K562 (cell line): ENCODE measurements around the gene TMEM163. TPM values are rescaled to one million over a fixed set of nuclear protein-coding genes. Genes with fewer than 3 reads are reported as not detected.

ENCODE experiments used
- ATAC-seq: fragments of 200-7000 bp; cut with Tn5 transposase; 3 replicates; pipeline ENCODE4 v1.9.1; 2020; ENCODE audit warnings: moderate library complexity
- BruUV-seq: library from RNA; stranded (reverse); fragments of 400-500 nt; replicated peaks from 2 replicates; lab custom pipeline; 2021; lab: Mats Ljungman, UMichigan
- CTCF ChIA-PET: fragments of 300-600 bp; formaldehyde crosslinking; extraction: SDS; loops from one replicate; lab custom pipeline; 2021; ENCODE audit warnings: low intra/inter-chr PET ratio; lab: Yijun Ruan, JAX
- POLR2A ChIA-PET: fragments of 300-600, 350-650 bp; sonication (Branson Sonifier 250); formaldehyde crosslinking; extraction: SDS; loops from one replicate; lab custom pipeline; 2021; ENCODE audit warnings: antibody characterized with exemption, inconsistent platforms; lab: Yijun Ruan, JAX
- DNase-seq, 4 experiments: peaks; one replicate each; pipeline versions ENCODE4 v3.0.0 to v3.0.0-alpha.2; 2011 to 2018; ENCODE audit warnings: low spot score in 3 of 4, mixed read lengths in 3 of 4; ENCODE audit errors: extremely low read depth in 1 of 4
- FAIRE-seq: peaks from 2 replicates; lab custom pipeline; 2011; peaks lifted over from hg19 to GRCh38; lab: Jason Lieb, UNC
- H2AFZ ChIP-seq: 2 replicates; pipeline ENCODE4 v1.6.0; 2011; ENCODE audit warnings: low read depth, low read length, control low read depth, inconsistent platforms
- H3K27ac ChIP-seq: fragments of 200-600 bp; 3 replicates; pipeline ENCODE4 v1.8.0; 2011; ENCODE audit warnings: low read depth, mild to moderate bottlenecking, control low read depth, inconsistent platforms, low read length, moderate library complexity, mixed read lengths; ENCODE audit errors: extremely low read depth
- H3K27me3 ChIP-seq, 2 experiments: fragments of 300-600 bp in 1 of 2; 2 replicates in 1 of 2; 3 replicates in 1 of 2; pipeline versions ENCODE4 v1.6.0 to v1.8.0; 2011; ENCODE audit warnings: inconsistent platforms in 2 of 2, low read length in 2 of 2, mild to moderate bottlenecking in 1 of 2, mixed read lengths in 1 of 2, moderate library complexity in 1 of 2; ENCODE audit not compliant: control insufficient read depth in 2 of 2, insufficient read depth in 2 of 2
- H3K36me3 ChIP-seq: fragments of 300-600 bp; 3 replicates; pipeline ENCODE4 v1.8.0; 2011; ENCODE audit warnings: mild to moderate bottlenecking, low read length, inconsistent platforms; ENCODE audit not compliant: control insufficient read depth, insufficient read depth
- H3K4me1 ChIP-seq, 2 experiments: fragments of 200-600 bp in 1 of 2; replicated peaks in 1 of 2; 2 replicates in 1 of 2; 3 replicates in 1 of 2; pipeline versions ENCODE4 v1.5.1 to v1.8.0; 2011; ENCODE audit warnings: inconsistent platforms in 2 of 2, low read length in 2 of 2, mild to moderate bottlenecking in 1 of 2, mixed read lengths in 1 of 2, moderate library complexity in 1 of 2; ENCODE audit not compliant: control insufficient read depth in 2 of 2, insufficient read depth in 2 of 2
- H3K4me2 ChIP-seq: 2 replicates; pipeline ENCODE4 v1.6.1; 2011; ENCODE audit warnings: low read length, control low read depth, inconsistent platforms, mixed read lengths; ENCODE audit not compliant: insufficient read depth
- H3K4me3 ChIP-seq: fragments of 200-600 bp; sonication (generic), shearing (Covaris generic); 2 replicates; pipeline ENCODE4 v1.5.1; 2016; ENCODE audit warnings: control low read depth, inconsistent platforms
- H3K79me2 ChIP-seq: fragments of 200-600 bp; 3 replicates; pipeline ENCODE4 v1.8.0; 2011; ENCODE audit warnings: low read length, inconsistent platforms; ENCODE audit not compliant: control insufficient read depth, insufficient read depth
- H3K9ac ChIP-seq, 2 experiments: 2 replicates each; pipeline versions ENCODE4 v1.6.0 to v1.6.1; 2011; ENCODE audit warnings: low read depth in 2 of 2, low read length in 2 of 2, control low read depth in 1 of 2, inconsistent platforms in 1 of 2, mild to moderate bottlenecking in 1 of 2, mixed read lengths in 1 of 2; ENCODE audit not compliant: insufficient read depth in 1 of 2
- H3K9me1 ChIP-seq: one replicate; pipeline ENCODE4 v1.6.0; 2011; ENCODE audit warnings: inconsistent platforms, mild to moderate bottlenecking, low read length, moderate library complexity; ENCODE audit not compliant: control insufficient read depth, insufficient read depth
- H3K9me3 ChIP-seq: replicated peaks from 2 replicates; pipeline ENCODE4 v1.5.1; 2011; ENCODE audit warnings: low read depth, low read length, inconsistent platforms; ENCODE audit not compliant: control insufficient read depth, insufficient read depth
- H4K20me1 ChIP-seq: replicated peaks from 2 replicates; pipeline ENCODE4 v1.6.1; 2011; ENCODE audit warnings: low read length, inconsistent platforms, mixed read lengths; ENCODE audit not compliant: control insufficient read depth, insufficient read depth
- ELF1 ChIP-seq: fragments of 200-800 bp; sonication (Bioruptor generic); IDR thresholded peaks from 2 replicates; pipeline ENCODE4 v1.6.1; 2016; ENCODE audit warnings: missing genetic modification characterization, missing compliant biosample characterization
- ESRRA ChIP-seq: fragments of 450-650 bp; IDR thresholded peaks from 2 replicates; pipeline ENCODE4 v1.6.1; 2014; ENCODE audit warnings: low read depth, mild to moderate bottlenecking, moderate library complexity, borderline replicate concordance
- ETV1 ChIP-seq: fragments of 450-650 bp; conservative IDR thresholded peaks from 2 replicates; pipeline ENCODE4 v1.6.1; 2016; ENCODE audit warnings: missing genetic modification characterization, control low read depth, low read depth, missing compliant biosample characterization
- FOXA1 ChIP-seq: fragments of 450-650 bp; IDR thresholded peaks from 2 replicates; pipeline ENCODE4 v1.6.1; 2016; ENCODE audit warnings: mild to moderate bottlenecking, borderline replicate concordance
- FOXP1 ChIP-seq: sonication (generic); formaldehyde crosslinking; IDR thresholded peaks from 2 replicates; pipeline ENCODE4 v1.8.0; 2022; ENCODE audit warnings: mild to moderate bottlenecking, missing genetic modification reagents
- HLTF ChIP-seq: fragments of 450-650 bp; IDR thresholded peaks from 2 replicates; pipeline ENCODE4 v1.6.1; 2016
- NONO ChIP-seq, 2 experiments: fragments of 200-400 bp in 1 of 2; fragments of 450-650 bp in 1 of 2; formaldehyde crosslinking in 1 of 2; IDR thresholded peaks; 2 replicates each; pipeline ENCODE4 v1.6.1; 2017; ENCODE audit warnings: low read depth in 2 of 2, mild to moderate bottlenecking in 2 of 2, moderate library complexity in 2 of 2, low read length in 1 of 2
- POLR3G ChIP-seq: IDR thresholded peaks from 2 replicates; pipeline ENCODE4 v1.6.1; 2011; ENCODE audit not compliant: insufficient read length, insufficient replicate concordance; ENCODE audit errors: extremely low read depth
- SP1 ChIP-seq: sonication (generic); formaldehyde crosslinking; IDR thresholded peaks from 2 replicates; pipeline ENCODE4 v1.8.1; 2022; ENCODE audit warnings: mild to moderate bottlenecking, missing genetic modification reagents
- VEZF1 ChIP-seq: fragments of 200-800 bp; sonication (Bioruptor generic); IDR thresholded peaks from 2 replicates; pipeline ENCODE4 v1.6.1; 2017; ENCODE audit warnings: missing genetic modification characterization, missing compliant biosample characterization
- YBX1 ChIP-seq: fragments of 450-650 bp; IDR thresholded peaks from 2 replicates; pipeline ENCODE4 v1.7.1; 2016; ENCODE audit warnings: mild to moderate bottlenecking
- ZFPM2 ChIP-seq: fragments of 250-450 bp; sonication (Bioruptor Pico); IDR thresholded peaks from 2 replicates; pipeline ENCODE4 v1.5.1; 2022; ENCODE audit warnings: mild to moderate bottlenecking
- ZNF384 ChIP-seq: IDR thresholded peaks from 2 replicates; pipeline ENCODE4 v1.6.1; 2012; ENCODE audit warnings: low read depth, low read length, improper control_type of control experiment
- ZNF41 ChIP-seq: fragments of 250-450 bp; sonication (Bioruptor Pico); conservative IDR thresholded peaks from 2 replicates; pipeline ENCODE4 v1.4.0; 2020; ENCODE audit warnings: mild to moderate bottlenecking
- ZNF740 ChIP-seq, 3 experiments: fragments of 200-800 bp in 1 of 3; sonication (Bioruptor generic) in 1 of 3; sonication (generic) in 1 of 3; formaldehyde crosslinking in 1 of 3; IDR thresholded peaks; 2 replicates each; pipeline versions ENCODE4 v1.6.1 to v1.8.0; 2016 to 2022; ENCODE audit warnings: mild to moderate bottlenecking in 2 of 3, missing compliant biosample characterization in 2 of 3, missing genetic modification characterization in 2 of 3, missing genetic modification reagents in 1 of 3
- ZSCAN29 ChIP-seq: fragments of 450-650 bp; IDR thresholded peaks from 2 replicates; pipeline ENCODE4 v1.6.1; 2017
- WGBS: fragments of 100-300 bp; shearing (Covaris generic); methylation state at CpG from one replicate; pipeline ENCODE4 v1.1.6; 2016; ENCODE audit warnings: low coverage, mixed read lengths; ENCODE audit not compliant: insufficient coverage; ENCODE audit errors: missing lambda C conversion rate; 5-methylcytosine and 5-hydroxymethylcytosine counted together
- in situ Hi-C: fragments of 300-500 bp; cut with MboI; formaldehyde crosslinking; loops from 4 replicates; pipeline ENCODE4 v1.15.0; 2018; ENCODE audit warnings: inconsistent platforms, mixed read lengths
- intact Hi-C: fragments of 100-400 bp; cut with micrococcal nuclease; formaldehyde crosslinking; loops from 2 replicates; pipeline ENCODE4 v1.14.2; 2022
- polyA plus RNA-seq, 8 experiments: library from polyadenylated mRNA; depleted of rRNA in 4 of 8; stranded (reverse) in 5 of 8; unstranded in 3 of 8; fragments of >200 nt; fragmentation: Nextera tagmentation in 2 of 8; fragmentation: Illumina TruSeq in 1 of 8; extraction: Ambion mirVana in 2 of 8; extraction: Trizol in 1 of 8; gene quantifications; 2 replicates each; pipeline versions ENCODE4 v1.2.1 to v1.2.3, GENCODE V29; 2011 to 2014; ENCODE audit warnings: inconsistent platforms in 1 of 8, missing spikeins in 1 of 8
- total RNA-seq, 7 experiments: library from RNA; depleted of rRNA in 6 of 7; stranded (reverse); fragments of >200 nt in 6 of 7; fragmentation: Illumina TruSeq in 2 of 7; extraction: Trizol in 2 of 7; gene quantifications; 2 replicates each; pipeline versions ENCODE4 v1.2.1 to v1.2.3, GENCODE V29; 2011 to 2021; ENCODE audit warnings: low replicate concordance in 1 of 7

Gene TMEM163
- total and polyA plus RNA-seq, 9 of the 15 experiments (the other 6 are each of a cell fraction or from before 2014, with no cell fraction given), result 0.04 to 0.68 (median 0.16) TPM; not detected in 3

GRCh38 chr2:134711692-134712091 is 7.1 kb downstream of the TMEM163 start:
- ChIA-PET CTCF (no interaction called here), POLR2A (no interaction called here)
- Histone ChIP-seq H4K20me1 (no peaks in the 10 kb centered on the region; the same call in 1 of the 2 replicates), H3K4me3 (no peak overlapping the region), H3K9me1 (no peaks in the 10 kb centered on the region), H3K79me2 (no peaks in the 10 kb centered on the region), H3K9me3 (no peaks in the 10 kb centered on the region), H3K9ac (no peak overlapping the region), H3K27me3 (peaks cover under 1 to 9% of the 10 kb centered on the region in 2 experiments; a peak in 3 of 5 replicates), H3K27ac (no peak overlapping the region), H3K36me3 (no peaks in the 10 kb centered on the region), H3K4me2 (no peak overlapping the region), H2AFZ (no peak overlapping the region), H3K4me1 (peaks cover 0 to 8% of the 10 kb centered on the region in 2 experiments; a peak in 2 of 5 replicates)
- FAIRE-seq (no peak), DNase-seq (no peak), ATAC-seq (no peak)
- intact Hi-C loops, result no loop called here
- 5% methylated on average over 3 of the region's 3 CpGs for WGBS
- no TSS peak for BruUV-seq
- in situ Hi-C loops, result no loop called here
- TF ChIP-seq ETV1 (tag), result no peak
- no peak for TF ChIP-seq FOXP1 (CRISPR knock-in tag)
- TF ChIP-seq ZSCAN29, result no peak
- TF ChIP-seq ELF1 (tag), result no peak
- no peak for TF ChIP-seq NONO (IDR thresholded peaks at IDR 0.05; ENCODE audit: low read depth in 2 of 2, low read length in 1 of 2)
- TF ChIP-seq YBX1, result no peak
- no peak for TF ChIP-seq ZFPM2 (CRISPR knock-in tag)
- no peak for TF ChIP-seq FOXA1
- TF ChIP-seq SP1 (CRISPR knock-in tag), result no peak
- no peak for TF ChIP-seq ESRRA
- TF ChIP-seq POLR3G, result no peak
- TF ChIP-seq VEZF1, result no peak
- no peak for TF ChIP-seq ZNF740 (CRISPR knock-in tag; IDR thresholded peaks at IDR 0.05)
- TF ChIP-seq ZNF740 (tag; IDR thresholded peaks at IDR 0.05), result no peak
- no peak for TF ChIP-seq HLTF
- no peak for TF ChIP-seq ZNF384
- TF ChIP-seq ZNF41 (CRISPR knock-in tag), result no peak
